NB4 (cell line): ENCODE results near the gene ASB6.
"Not testable (repeated sequence)": the region's sequence is repeated elsewhere in the genome, so short reads cannot be mapped to it uniquely, and the experiment has no call there.

Source experiments
- DNase-seq: peaks from one replicate; pipeline ENCODE4 v3.0.0; 2010; ENCODE audit warnings: low read depth
- H3K4me3 ChIP-seq: one replicate; pipeline ENCODE4 v1.5.1; 2011; ENCODE audit warnings: mild to moderate bottlenecking, low read depth, low read length, moderate library complexity
- MYC ChIP-seq: IDR thresholded peaks from 2 replicates; pipeline ENCODE4 v1.6.1; 2011; ENCODE audit warnings: low read depth, low read length
- POLR2A ChIP-seq: IDR thresholded peaks from 2 replicates; pipeline ENCODE4 v1.6.1; 2011; ENCODE audit warnings: mild to moderate bottlenecking; ENCODE audit not compliant: insufficient read length; ENCODE audit errors: extremely low read depth
- TF ChIP-seq, protein P1 (sequence below): IDR thresholded peaks from 2 replicates; pipeline ENCODE4 v1.6.1; 2011; ENCODE audit warnings: low read depth, low read length
- TF ChIP-seq, protein P2 (sequence below): IDR thresholded peaks from one replicate; pipeline ENCODE4 v1.5.1; 2012; ENCODE audit warnings: low read depth, low read length

The ASB6 gene

DNA sequence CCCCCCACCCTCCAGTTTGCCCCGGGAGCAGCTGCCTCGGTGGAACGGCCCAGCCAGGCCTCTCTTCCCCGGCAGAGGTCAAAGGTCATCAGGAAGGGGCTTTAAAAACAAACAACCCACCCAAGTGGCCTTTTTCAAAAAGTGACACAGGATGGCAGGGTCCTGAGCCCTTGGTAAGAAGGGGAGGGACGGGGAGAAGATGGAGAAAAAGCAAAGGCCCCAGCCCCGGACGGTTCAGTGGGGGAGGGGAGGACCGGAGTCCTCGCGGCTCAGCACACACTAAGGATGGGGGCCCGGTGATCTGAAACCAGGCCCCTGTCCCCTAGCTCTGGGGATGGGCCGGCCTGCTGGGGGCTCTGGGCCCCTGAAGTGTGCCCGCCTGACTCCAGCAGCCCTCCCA is 24.6 kb upstream of the ASB6 start:
- TF ChIP-seq, protein P1, sequence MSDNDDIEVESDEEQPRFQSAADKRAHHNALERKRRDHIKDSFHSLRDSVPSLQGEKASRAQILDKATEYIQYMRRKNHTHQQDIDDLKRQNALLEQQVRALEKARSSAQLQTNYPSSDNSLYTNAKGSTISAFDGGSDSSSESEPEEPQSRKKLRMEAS = no peak
- TF ChIP-seq MYC = no peak
- DNase-seq = no peak
- no peak overlapping the region for H3K4me3 ChIP-seq

DNA sequence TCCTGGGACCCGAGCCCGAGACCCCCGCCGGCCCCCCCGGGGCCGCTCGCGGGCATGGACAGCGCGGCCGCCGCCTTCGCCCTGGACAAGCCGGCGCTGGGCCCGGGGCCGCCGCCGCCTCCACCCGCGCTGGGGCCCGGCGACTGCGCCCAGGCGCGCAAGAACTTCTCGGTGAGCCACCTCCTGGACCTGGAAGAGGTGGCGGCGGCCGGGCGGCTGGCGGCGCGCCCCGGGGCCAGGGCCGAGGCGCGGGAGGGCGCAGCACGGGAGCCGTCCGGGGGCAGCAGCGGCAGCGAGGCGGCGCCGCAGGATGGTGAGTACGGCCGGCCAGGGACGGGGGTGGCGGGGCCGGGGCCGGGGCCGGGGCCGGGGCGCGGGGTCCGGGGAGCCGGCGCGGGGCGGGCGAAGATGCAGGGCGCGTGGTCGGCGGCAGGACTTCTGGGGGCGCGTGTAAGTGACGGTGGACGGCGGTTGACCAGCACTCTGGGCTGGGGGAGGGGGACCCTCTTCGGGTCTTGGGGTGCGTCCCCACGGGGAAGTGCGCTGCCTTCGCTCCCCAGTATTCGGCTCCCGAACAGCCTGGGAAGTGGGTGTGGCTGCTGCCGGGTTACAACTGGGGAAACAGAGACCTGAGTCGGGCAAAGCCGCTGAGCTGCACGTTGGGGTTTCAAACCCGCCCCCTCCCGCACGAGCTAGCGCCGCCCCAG is 24.0 kb upstream of the ASB6 start:
- no peak for DNase-seq
- no peak overlapping the region for H3K4me3 ChIP-seq
- TF ChIP-seq POLR2A (no peak), MYC (no peak)
- TF ChIP-seq, protein P1 = no peak
- TF ChIP-seq, protein P2, sequence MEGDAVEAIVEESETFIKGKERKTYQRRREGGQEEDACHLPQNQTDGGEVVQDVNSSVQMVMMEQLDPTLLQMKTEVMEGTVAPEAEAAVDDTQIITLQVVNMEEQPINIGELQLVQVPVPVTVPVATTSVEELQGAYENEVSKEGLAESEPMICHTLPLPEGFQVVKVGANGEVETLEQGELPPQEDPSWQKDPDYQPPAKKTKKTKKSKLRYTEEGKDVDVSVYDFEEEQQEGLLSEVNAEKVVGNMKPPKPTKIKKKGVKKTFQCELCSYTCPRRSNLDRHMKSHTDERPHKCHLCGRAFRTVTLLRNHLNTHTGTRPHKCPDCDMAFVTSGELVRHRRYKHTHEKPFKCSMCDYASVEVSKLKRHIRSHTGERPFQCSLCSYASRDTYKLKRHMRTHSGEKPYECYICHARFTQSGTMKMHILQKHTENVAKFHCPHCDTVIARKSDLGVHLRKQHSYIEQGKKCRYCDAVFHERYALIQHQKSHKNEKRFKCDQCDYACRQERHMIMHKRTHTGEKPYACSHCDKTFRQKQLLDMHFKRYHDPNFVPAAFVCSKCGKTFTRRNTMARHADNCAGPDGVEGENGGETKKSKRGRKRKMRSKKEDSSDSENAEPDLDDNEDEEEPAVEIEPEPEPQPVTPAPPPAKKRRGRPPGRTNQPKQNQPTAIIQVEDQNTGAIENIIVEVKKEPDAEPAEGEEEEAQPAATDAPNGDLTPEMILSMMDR = no peak

DNA sequence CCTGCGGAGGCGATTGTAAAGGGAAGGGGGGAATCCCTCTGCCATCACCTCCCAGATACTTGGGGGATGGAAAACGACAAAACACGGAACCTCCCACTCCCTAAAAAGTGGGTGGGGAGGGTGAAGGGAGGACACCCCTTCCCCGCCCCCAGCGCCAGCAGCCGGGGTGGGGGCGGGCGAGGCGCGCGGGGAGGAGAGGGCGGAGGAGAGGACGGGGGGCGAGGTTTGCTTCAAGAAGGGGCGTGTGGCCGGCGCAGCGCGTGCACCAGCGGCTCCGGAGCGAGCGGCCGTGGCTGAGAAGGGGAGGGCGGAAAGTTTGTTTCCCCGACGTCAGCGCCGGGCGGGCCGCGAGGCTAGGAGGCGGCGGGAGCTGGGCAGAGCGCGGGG is 23.4 kb upstream of the ASB6 start, which contains the start of gene PRRX2:
TSS of gene PRRX2 (plus strand) at position 259 of the 387 bp plus-strand sequence. CDS start 221 bp downstream, outside the sequence.
- no peak for DNase-seq
- H3K4me3 ChIP-seq = no peak within 1 kb of the TSS
- TF ChIP-seq, protein P2 = no peak
- TF ChIP-seq MYC (no peak), POLR2A (no peak)
- TF ChIP-seq, protein P1 = no peak

DNA sequence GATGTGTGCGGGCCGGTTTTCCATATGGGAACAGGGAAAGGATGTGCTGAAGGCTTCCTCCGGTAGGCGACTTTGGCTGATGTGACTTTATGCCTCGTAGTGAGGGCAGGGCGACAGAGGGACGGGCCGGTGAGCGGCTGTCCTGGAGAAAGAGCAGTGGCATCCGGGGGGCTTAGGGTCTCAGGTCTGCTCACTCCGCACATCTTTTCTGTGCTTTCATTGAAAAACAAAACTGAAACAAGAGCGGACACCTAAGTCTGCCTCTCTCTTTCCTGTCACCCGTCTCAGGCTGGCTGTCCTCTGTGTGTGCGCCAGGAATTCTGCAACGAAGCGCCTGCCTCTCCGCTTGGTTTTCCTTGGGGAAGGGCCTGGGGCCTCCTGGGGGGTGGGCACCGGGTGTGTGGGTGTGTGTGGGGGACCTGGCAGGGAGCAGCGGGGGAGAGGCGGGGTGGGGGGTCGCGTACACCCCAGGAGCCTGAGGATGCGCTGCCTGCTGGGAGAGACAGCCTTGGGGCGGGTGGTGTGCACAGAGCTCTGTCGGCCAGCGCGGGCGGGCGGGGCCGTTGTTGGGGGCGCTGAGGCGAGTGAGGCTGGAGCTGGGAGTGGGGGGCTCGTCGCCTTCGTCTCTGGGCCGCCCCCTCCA is 22.9 kb upstream of the ASB6 start:
- TF ChIP-seq POLR2A = no peak
- TF ChIP-seq MYC = no peak
- TF ChIP-seq, protein P1 = no peak
- TF ChIP-seq, protein P2 = no peak
- DNase-seq = no peak
- no peak overlapping the region for H3K4me3 ChIP-seq

DNA sequence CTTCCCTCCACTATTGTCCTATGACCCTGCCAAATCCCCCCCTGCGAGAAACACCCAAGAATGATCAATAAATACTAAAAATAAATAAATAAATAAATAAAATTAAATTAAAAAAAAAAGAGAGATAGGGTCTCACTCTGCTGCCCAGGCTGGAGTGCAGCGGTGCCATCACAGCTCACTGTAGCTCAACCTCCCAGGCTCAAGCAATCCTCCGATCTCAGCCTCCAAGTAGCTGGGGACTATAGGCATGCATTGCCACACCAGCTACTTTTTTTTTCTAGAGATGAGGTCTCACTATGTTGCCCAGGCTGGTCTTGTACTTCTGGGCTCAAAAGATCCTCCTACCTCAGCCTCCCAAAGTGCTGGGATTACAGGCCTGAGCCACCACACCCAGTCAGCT is 20.3 kb upstream of the ASB6 start:
- not testable (repeated sequence) for DNase-seq, H3K4me3 ChIP-seq

DNA sequence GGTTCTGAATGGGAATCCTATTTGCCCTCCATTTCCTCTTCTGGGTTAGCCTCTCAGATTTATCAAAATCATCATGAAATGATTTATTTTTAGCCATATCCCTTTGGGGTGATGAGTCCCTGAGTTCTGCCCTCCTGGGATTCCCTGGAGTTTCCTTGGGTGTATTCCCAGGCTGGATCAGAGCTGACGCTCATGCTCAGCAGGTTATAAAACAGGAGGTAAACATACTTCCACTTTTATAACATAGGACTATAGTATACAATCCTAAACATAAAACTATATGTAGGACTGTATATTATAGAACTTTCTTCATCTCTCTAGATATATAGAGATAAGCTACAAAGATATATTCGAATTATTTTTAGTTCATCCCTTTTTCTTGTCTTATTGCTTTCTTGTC is 19.1 kb upstream of the ASB6 start:
- no peak overlapping the region for H3K4me3 ChIP-seq
- TF ChIP-seq MYC (no peak), POLR2A (no peak)
- TF ChIP-seq, protein P1 = no peak
- TF ChIP-seq, protein P2 = no peak
- no peak for DNase-seq
